Osteoblast (primary cell): ENCODE results near the gene B3GNT5. TPM values are rescaled to one million over a fixed set of nuclear protein-coding genes. Genes with fewer than 3 reads are reported as not detected.

Experiments used
- DNase-seq: peaks from one replicate; pipeline ENCODE4 v3.0.0; 2011; ENCODE audit warnings: low spot score, mixed read lengths; ENCODE audit not compliant: insufficient read length; ENCODE audit errors: missing footprints
- H2AFZ ChIP-seq: 2 replicates; pipeline ENCODE4 v1.6.0; 2011; ENCODE audit warnings: mild to moderate bottlenecking, low read length
- H3K27ac ChIP-seq: 2 replicates; pipeline ENCODE4 v1.5.1; 2011; ENCODE audit warnings: mild to moderate bottlenecking, low read depth, low read length, moderate library complexity
- H3K27me3 ChIP-seq: 2 replicates; pipeline ENCODE4 v1.6.0; 2012; ENCODE audit warnings: mild to moderate bottlenecking, control low read depth, inconsistent platforms, low read length, moderate library complexity; ENCODE audit not compliant: insufficient read depth
- H3K36me3 ChIP-seq: 2 replicates; pipeline ENCODE4 v1.5.1; 2011; ENCODE audit warnings: mild to moderate bottlenecking, low read length, control low read depth, moderate library complexity; ENCODE audit not compliant: insufficient read depth
- H3K4me1 ChIP-seq: 2 replicates; pipeline ENCODE4 v1.5.1; 2011; ENCODE audit warnings: mild to moderate bottlenecking, low read length, control low read depth, moderate library complexity; ENCODE audit not compliant: insufficient read depth
- H3K4me2 ChIP-seq: 2 replicates; pipeline ENCODE4 v1.6.0; 2011; ENCODE audit warnings: mild to moderate bottlenecking, low read length; ENCODE audit not compliant: insufficient read depth
- H3K4me3 ChIP-seq: fragments of 200-600 bp; sonication (generic); 3 replicates; pipeline ENCODE4 v1.5.1; 2012; ENCODE audit warnings: mild to moderate bottlenecking, low read length, inconsistent platforms; ENCODE audit not compliant: insufficient read depth
- H3K79me2 ChIP-seq: 2 replicates; pipeline ENCODE4 v1.6.0; 2012; ENCODE audit warnings: mild to moderate bottlenecking, low read length, control low read depth, inconsistent platforms; ENCODE audit not compliant: insufficient read depth
- H3K9me3 ChIP-seq: 2 replicates; pipeline ENCODE4 v1.5.1; 2011; ENCODE audit warnings: low read depth, low read length, control low read depth
- H4K20me1 ChIP-seq: 2 replicates; pipeline ENCODE4 v1.6.0; 2012; ENCODE audit warnings: mild to moderate bottlenecking, low read length, control low read depth; ENCODE audit not compliant: insufficient read depth
- total RNA-seq: library from RNA; depleted of rRNA; stranded (reverse); fragments of >200 nt; gene quantifications from 2 replicates; pipeline ENCODE4 v1.2.3, GENCODE V29; 2012
- TF ChIP-seq, protein P1 (sequence below): IDR thresholded peaks from 2 replicates; pipeline ENCODE4 v1.5.1; 2011; ENCODE audit warnings: mild to moderate bottlenecking, low read depth, low read length, moderate library complexity; ENCODE audit errors: extremely low read depth

The B3GNT5 gene
- total RNA-seq, 1 donor: 0.36 TPM

- no peak overlapping the region for H2AFZ ChIP-seq
- H3K4me3 ChIP-seq: no peak overlapping the region
- H3K4me2 ChIP-seq: no peak overlapping the region
- no peaks in the 10 kb centered on the region for H4K20me1 ChIP-seq
- no peaks in the 10 kb centered on the region for H3K27me3 ChIP-seq
- no peak overlapping the region for H3K27ac ChIP-seq
- no peaks in the 10 kb centered on the region for H3K4me1 ChIP-seq
- H3K36me3 ChIP-seq: no peaks in the 10 kb centered on the region
- H3K79me2 ChIP-seq: no peaks in the 10 kb centered on the region
- no peaks in the 10 kb centered on the region for H3K9me3 ChIP-seq
- TF ChIP-seq, protein P1, sequence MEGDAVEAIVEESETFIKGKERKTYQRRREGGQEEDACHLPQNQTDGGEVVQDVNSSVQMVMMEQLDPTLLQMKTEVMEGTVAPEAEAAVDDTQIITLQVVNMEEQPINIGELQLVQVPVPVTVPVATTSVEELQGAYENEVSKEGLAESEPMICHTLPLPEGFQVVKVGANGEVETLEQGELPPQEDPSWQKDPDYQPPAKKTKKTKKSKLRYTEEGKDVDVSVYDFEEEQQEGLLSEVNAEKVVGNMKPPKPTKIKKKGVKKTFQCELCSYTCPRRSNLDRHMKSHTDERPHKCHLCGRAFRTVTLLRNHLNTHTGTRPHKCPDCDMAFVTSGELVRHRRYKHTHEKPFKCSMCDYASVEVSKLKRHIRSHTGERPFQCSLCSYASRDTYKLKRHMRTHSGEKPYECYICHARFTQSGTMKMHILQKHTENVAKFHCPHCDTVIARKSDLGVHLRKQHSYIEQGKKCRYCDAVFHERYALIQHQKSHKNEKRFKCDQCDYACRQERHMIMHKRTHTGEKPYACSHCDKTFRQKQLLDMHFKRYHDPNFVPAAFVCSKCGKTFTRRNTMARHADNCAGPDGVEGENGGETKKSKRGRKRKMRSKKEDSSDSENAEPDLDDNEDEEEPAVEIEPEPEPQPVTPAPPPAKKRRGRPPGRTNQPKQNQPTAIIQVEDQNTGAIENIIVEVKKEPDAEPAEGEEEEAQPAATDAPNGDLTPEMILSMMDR: no peak
- DNase-seq: no peak
Measured at GRCh38 chr3:183230826-183231225, 22.2 kb upstream of the B3GNT5 start.

DNA sequence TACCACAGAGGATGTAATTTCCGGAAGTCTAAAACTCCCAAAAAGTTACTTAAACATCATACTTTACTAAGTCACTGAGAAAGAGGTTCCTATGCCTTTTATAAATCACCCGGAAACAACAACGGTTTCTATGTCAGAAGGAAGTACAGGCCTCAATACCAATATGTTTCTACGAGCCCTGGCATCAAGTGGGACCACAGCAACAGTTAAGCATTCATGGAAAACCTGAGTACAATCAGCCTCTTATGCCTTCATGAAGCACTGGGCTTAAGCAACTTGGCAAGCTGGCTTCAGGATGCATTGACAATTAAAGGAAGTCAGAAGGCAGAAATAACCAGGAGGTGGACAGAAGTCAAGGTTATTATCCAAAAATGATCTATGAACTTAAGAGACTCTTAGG, 19.1 kb upstream of the B3GNT5 start:
- Histone ChIP-seq H3K4me2 (no peak overlapping the region), H3K79me2 (no peaks in the 10 kb centered on the region), H3K4me1 (no peaks in the 10 kb centered on the region), H2AFZ (no peak overlapping the region), H3K27ac (no peak overlapping the region), H3K9me3 (no peaks in the 10 kb centered on the region), H4K20me1 (no peaks in the 10 kb centered on the region), H3K4me3 (no peak overlapping the region), H3K36me3 (no peaks in the 10 kb centered on the region), H3K27me3 (no peaks in the 10 kb centered on the region)
- TF ChIP-seq, protein P1: no peak
- DNase-seq: no peak

DNA sequence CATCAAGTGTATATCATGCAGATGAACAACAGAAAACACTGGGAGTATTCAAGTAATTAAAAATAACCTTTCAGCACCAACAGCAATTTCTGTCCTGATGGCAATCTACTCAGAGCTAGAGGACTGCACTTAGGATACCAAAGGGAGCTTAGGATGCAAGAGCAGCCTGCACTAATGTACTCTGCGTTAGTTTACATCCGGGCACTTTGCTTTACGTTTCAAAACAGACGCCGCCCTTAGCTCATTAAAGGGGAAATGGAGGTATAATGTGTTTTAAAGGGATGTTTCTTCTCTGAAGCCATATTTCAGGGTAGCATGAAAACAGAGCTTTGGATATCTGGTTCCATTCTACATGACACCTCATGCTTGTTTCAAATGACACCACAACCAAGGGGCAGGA, 14.0 kb upstream of the B3GNT5 start:
- no peak overlapping the region for H3K4me2 ChIP-seq
- H3K4me1 ChIP-seq: no peaks in the 10 kb centered on the region
- H3K4me3 ChIP-seq: no peak overlapping the region
- H3K27ac ChIP-seq: no peak overlapping the region
- no peaks in the 10 kb centered on the region for H3K27me3 ChIP-seq
- H3K36me3 ChIP-seq: no peaks in the 10 kb centered on the region
- no peaks in the 10 kb centered on the region for H3K79me2 ChIP-seq
- H3K9me3 ChIP-seq: peaks cover 4% of the 10 kb centered on the region
- TF ChIP-seq, protein P1: no peak
- no peak for DNase-seq
- no peak overlapping the region for H2AFZ ChIP-seq
- no peaks in the 10 kb centered on the region for H4K20me1 ChIP-seq

DNA sequence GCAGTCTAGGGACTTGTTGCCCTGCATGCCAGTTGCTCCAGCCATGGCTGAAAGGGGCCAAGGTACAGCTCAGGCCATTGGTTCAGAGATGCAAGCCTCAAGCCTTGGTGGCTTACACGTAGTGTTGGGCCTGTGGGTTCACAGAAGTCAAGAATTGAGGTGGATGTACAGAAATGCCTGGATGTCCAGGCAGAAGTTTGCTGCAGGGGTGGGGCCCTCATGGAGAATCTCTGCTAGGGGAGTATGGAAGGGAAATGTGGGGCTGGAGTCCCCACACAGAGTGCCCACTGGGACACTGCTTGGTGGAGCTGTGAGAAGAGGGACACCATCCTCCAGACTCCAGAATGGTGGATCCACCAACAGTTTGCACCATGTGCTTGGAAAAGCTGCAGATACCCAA, 10.6 kb upstream of the B3GNT5 start:
- no peak for DNase-seq
- Histone ChIP-seq H3K4me3 (no peak overlapping the region), H3K27me3 (no peaks in the 10 kb centered on the region), H3K4me2 (no peak overlapping the region), H3K79me2 (no peaks in the 10 kb centered on the region), H3K9me3 (peaks cover 4% of the 10 kb centered on the region), H4K20me1 (no peaks in the 10 kb centered on the region), H2AFZ (no peak overlapping the region), H3K4me1 (no peaks in the 10 kb centered on the region), H3K27ac (no peak overlapping the region), H3K36me3 (no peaks in the 10 kb centered on the region)
- TF ChIP-seq, protein P1: no peak
